Fibroblast of skin of right quadriceps (primary cell): ENCODE data around the gene GARS1.

Source experiments
- DNase-seq: peaks from one replicate; pipeline ENCODE4 v3.0.0-alpha.2; 2013

Gene GARS1

GRCh38 chr7:30656006-30656957 lies 61.6 kb downstream of the GARS1 start:
- DNase-seq, result no peak

- no peak for DNase-seq
These were observed 62.5 kb downstream of the GARS1 start for GRCh38 chr7:30657131-30657530.

GRCh38 chr7:30658479-30659074 lies 63.9 kb downstream of the GARS1 start:
- no peak for DNase-seq

- DNase-seq, result peak; percentile 37
These were observed 64.6 kb downstream of the GARS1 start for GRCh38 chr7:30659312-30659711.

- no peak for DNase-seq
These were observed 65.9 kb downstream of the GARS1 start for GRCh38 chr7:30660331-30661255.

GRCh38 chr7:30661926-30662325 lies 67.2 kb downstream of the GARS1 start:
- no peak for DNase-seq

- DNase-seq, result no peak
These were observed 67.8 kb downstream of the GARS1 start for GRCh38 chr7:30662431-30662939.

GRCh38 chr7:30663414-30663813 lies 68.7 kb downstream of the GARS1 start:
- no peak for DNase-seq

GRCh38 chr7:30664184-30664885 lies 69.7 kb downstream of the GARS1 start:
- DNase-seq, result no peak

GRCh38 chr7:30665043-30665442 lies 70.4 kb downstream of the GARS1 start:
- no peak for DNase-seq

- DNase-seq, result no peak
These were observed 70.8 kb downstream of the GARS1 start for GRCh38 chr7:30665449-30665848.

- DNase-seq, result no peak
These were observed 72.5 kb downstream of the GARS1 start for GRCh38 chr7:30667172-30667571.

GRCh38 chr7:30668102-30668501 lies 73.4 kb downstream of the GARS1 start:
- DNase-seq, result no peak

- peak; percentile 65 for DNase-seq
These were observed 77.3 kb downstream of the GARS1 start for GRCh38 chr7:30671793-30672465.

GRCh38 chr7:30674420-30674819 lies 79.7 kb downstream of the GARS1 start:
- DNase-seq, result no peak

GRCh38 chr7:30674876-30675275 lies 80.2 kb downstream of the GARS1 start:
- no peak for DNase-seq

GRCh38 chr7:30678805-30679204 lies 84.1 kb downstream of the GARS1 start:
- no peak for DNase-seq

GRCh38 chr7:30679664-30680063 lies 85.0 kb downstream of the GARS1 start:
- DNase-seq, result no peak

GRCh38 chr7:30681331-30681797 lies 86.7 kb downstream of the GARS1 start:
- DNase-seq, result no peak

GRCh38 chr7:30681815-30682211 lies 87.1 kb downstream of the GARS1 start:
- DNase-seq, result no peak
